ENCODE measurements around the gene BAD. TPM values are rescaled to one million over a fixed set of nuclear protein-coding genes. Genes with fewer than 3 reads are reported as not detected.

BAD gene
- total and polyA plus RNA-seq, 10 of the 15 experiments (the other 5 are each of a cell fraction or from before 2014, with no cell fraction given): 1.5 to 67.2 (median 39.6) TPM

- TF ChIP-seq ZNF687 (IDR thresholded peaks at IDR 0.05) (no peak), ATF2 (IDR thresholded peaks at IDR 0.05; ENCODE audit: low read length) (no peak), IRF5 (IDR thresholded peaks at IDR 0.05; ENCODE audit: borderline replicate concordance) (no peak)
Measured at GRCh38 chr11:64333556-64333955, 49.1 kb upstream of the BAD start (continued).
